GM18868 (cell line): Measurements from ENCODE around the gene VPS37D.
"Not testable (repeated sequence)": the region's sequence is repeated elsewhere in the genome, so short reads cannot be mapped to it uniquely, and the experiment has no call there.

Experiments used
- ATAC-seq: cut with Tn5 transposase; IDR thresholded peaks from one replicate; pipeline ENCODE4 v1.9.1; 2021; ENCODE audit warnings: mild to moderate bottlenecking, moderate library complexity; ENCODE audit not compliant: unreplicated experiment

The VPS37D gene

GRCh38 chr7:73704640-73705550 is 37.3 kb downstream of the VPS37D start:
- no peak for ATAC-seq

- no peak for ATAC-seq
Measured at GRCh38 chr7:73705551-73705920, 37.9 kb downstream of the VPS37D start.

GRCh38 chr7:73706126-73707044 is 38.8 kb downstream of the VPS37D start:
- ATAC-seq, result no peak

GRCh38 chr7:73707045-73707631 is 39.5 kb downstream of the VPS37D start:
- no peak for ATAC-seq

GRCh38 chr7:73708961-73709549 is 41.4 kb downstream of the VPS37D start:
- ATAC-seq, result no peak

- ATAC-seq, result no peak
Measured at GRCh38 chr7:73712773-73713172, 45.1 kb downstream of the VPS37D start.

GRCh38 chr7:73713319-73713718 is 45.7 kb downstream of the VPS37D start:
- ATAC-seq, result not testable (repeated sequence)

GRCh38 chr7:73715648-73716317 is 48.2 kb downstream of the VPS37D start:
- ATAC-seq, result peak; percentile 57

- no peak for ATAC-seq
Measured at GRCh38 chr7:73716318-73716890, 48.8 kb downstream of the VPS37D start.

GRCh38 chr7:73717025-73717807 is 49.6 kb downstream of the VPS37D start:
- ATAC-seq, result no peak

- peak; percentile 44 for ATAC-seq
Measured at GRCh38 chr7:73717991-73718405, 50.4 kb downstream of the VPS37D start.

- ATAC-seq, result no peak
Measured at GRCh38 chr7:73718438-73718881, 50.8 kb downstream of the VPS37D start.

GRCh38 chr7:73718905-73719805 is 51.5 kb downstream of the VPS37D start, which contains the start of gene STX1A:
Gene STX1A, minus strand, starts transcription at chr7:73719669. Its CDS starts 38 bp downstream, at chr7:73719631.
- ATAC-seq, result peak; percentile 46

- no peak for ATAC-seq
Measured at GRCh38 chr7:73719806-73720169, 52.2 kb downstream of the VPS37D start.

- not testable (repeated sequence) for ATAC-seq
Measured at GRCh38 chr7:73720443-73720842, 52.8 kb downstream of the VPS37D start.

GRCh38 chr7:73721377-73721817 is 53.8 kb downstream of the VPS37D start:
- no peak for ATAC-seq
